Bronchial epithelial cell (primary cell): ENCODE results near the gene ABCC11. TPM values are rescaled to one million over a fixed set of nuclear protein-coding genes. Genes with fewer than 3 reads are reported as not detected.

Experiments used
- DNase-seq: peaks from one replicate; pipeline ENCODE4 v3.0.0-alpha.2; 2010; ENCODE audit warnings: low read depth
- FAIRE-seq: peaks from 2 replicates; lab custom pipeline; 2011; peaks lifted over from hg19 to GRCh38; lab: Jason Lieb, UNC
- H3K27me3 ChIP-seq: 2 replicates; pipeline ENCODE4 v1.5.1; 2011; ENCODE audit warnings: low read length; ENCODE audit not compliant: control insufficient read depth, insufficient read depth
- H3K36me3 ChIP-seq: 2 replicates; pipeline ENCODE4 v1.5.1; 2011; ENCODE audit warnings: low read length; ENCODE audit not compliant: control insufficient read depth, insufficient read depth
- H3K4me3 ChIP-seq: 2 replicates; pipeline ENCODE4 v1.5.1; 2011; ENCODE audit warnings: mild to moderate bottlenecking, low read depth, low read length, control low read depth
- total RNA-seq: library from RNA; depleted of rRNA; stranded (reverse); fragments of >200 nt; gene quantifications from 2 replicates; pipeline ENCODE4 v1.2.1, GENCODE V29; 2014
- TF ChIP-seq, protein P1 (sequence below): IDR thresholded peaks from 2 replicates; pipeline ENCODE4 v1.5.1; 2011; ENCODE audit warnings: mild to moderate bottlenecking, moderate library complexity, low read length, control low read depth, inconsistent platforms; ENCODE audit not compliant: insufficient read depth, severe bottlenecking

Gene ABCC11
- 0.13 and 0.26 TPM in 2 replicates for total RNA-seq

- Histone ChIP-seq H3K36me3 (peaks cover 1% of the 10 kb centered on the region), H3K27me3 (no peaks in the 10 kb centered on the region), H3K4me3 (no peak within 1 kb of the TSS)
- no peak for DNase-seq
- TF ChIP-seq, protein P1, sequence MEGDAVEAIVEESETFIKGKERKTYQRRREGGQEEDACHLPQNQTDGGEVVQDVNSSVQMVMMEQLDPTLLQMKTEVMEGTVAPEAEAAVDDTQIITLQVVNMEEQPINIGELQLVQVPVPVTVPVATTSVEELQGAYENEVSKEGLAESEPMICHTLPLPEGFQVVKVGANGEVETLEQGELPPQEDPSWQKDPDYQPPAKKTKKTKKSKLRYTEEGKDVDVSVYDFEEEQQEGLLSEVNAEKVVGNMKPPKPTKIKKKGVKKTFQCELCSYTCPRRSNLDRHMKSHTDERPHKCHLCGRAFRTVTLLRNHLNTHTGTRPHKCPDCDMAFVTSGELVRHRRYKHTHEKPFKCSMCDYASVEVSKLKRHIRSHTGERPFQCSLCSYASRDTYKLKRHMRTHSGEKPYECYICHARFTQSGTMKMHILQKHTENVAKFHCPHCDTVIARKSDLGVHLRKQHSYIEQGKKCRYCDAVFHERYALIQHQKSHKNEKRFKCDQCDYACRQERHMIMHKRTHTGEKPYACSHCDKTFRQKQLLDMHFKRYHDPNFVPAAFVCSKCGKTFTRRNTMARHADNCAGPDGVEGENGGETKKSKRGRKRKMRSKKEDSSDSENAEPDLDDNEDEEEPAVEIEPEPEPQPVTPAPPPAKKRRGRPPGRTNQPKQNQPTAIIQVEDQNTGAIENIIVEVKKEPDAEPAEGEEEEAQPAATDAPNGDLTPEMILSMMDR, result no peak
- FAIRE-seq, result no peak
Observed at GRCh38 chr16:48247311-48247710, at the start of gene ABCC11. Gene ABCC11, minus strand, starts transcription at chr16:48247539. Its CDS starts 15,618 bp downstream, at chr16:48231921.

- H3K36me3 ChIP-seq, result peaks cover 1% of the 10 kb centered on the region
- no peaks in the 10 kb centered on the region for H3K27me3 ChIP-seq
- H3K4me3 ChIP-seq, result no peak overlapping the region
Observed at GRCh38 chr16:48295488-48296281, 48.3 kb upstream of the ABCC11 start.

DNA sequence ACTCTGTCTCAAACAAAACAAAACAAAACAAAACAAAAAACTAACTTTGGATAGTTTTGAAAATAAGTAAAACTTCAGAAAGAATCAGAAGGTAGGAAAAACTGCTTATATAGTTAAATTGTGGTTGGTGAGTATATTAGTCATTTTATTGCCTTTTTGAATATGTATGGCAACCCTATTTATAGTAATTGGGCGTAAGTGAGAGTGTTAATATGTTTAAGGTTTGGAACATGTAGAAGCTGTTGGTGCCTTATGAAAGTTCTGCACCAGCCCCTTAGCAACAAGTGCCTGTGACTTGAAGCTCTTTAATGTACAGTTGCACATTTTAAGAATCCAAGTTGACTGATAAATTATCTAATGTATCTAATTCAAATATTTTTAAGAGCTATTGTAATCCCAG, 47.4 kb upstream of the ABCC11 start:
- DNase-seq, result no peak
- peaks cover under 1% of the 10 kb centered on the region for H3K36me3 ChIP-seq
- TF ChIP-seq, protein P1, result no peak
- no peak overlapping the region for H3K4me3 ChIP-seq
- no peaks in the 10 kb centered on the region for H3K27me3 ChIP-seq
- no peak for FAIRE-seq

More at GRCh38 chr16:48295488-48296281, 48.3 kb upstream of the ABCC11 start:
- FAIRE-seq (no peak), DNase-seq (peak; percentile 90)
- TF ChIP-seq, protein P1, result no peak

GRCh38 chr16:48292452-48292851, 45.1 kb upstream of the ABCC11 start:
- H3K4me3 ChIP-seq, result no peak overlapping the region
- DNase-seq (no peak), FAIRE-seq (no peak)
- H3K27me3 ChIP-seq, result no peaks in the 10 kb centered on the region
- H3K36me3 ChIP-seq, result peaks cover 3% of the 10 kb centered on the region
- TF ChIP-seq, protein P1, result no peak

- Histone ChIP-seq H3K27me3 (no peaks in the 10 kb centered on the region), H3K36me3 (peaks cover 5% of the 10 kb centered on the region), H3K4me3 (no peak overlapping the region)
- TF ChIP-seq, protein P1, result no peak
- DNase-seq (peak; percentile 68), FAIRE-seq (no peak)
Observed at GRCh38 chr16:48291754-48292153, 44.4 kb upstream of the ABCC11 start.
